Fibroblast of the aortic adventitia (primary cell): ENCODE measurements around the gene FGF12. TPM values are rescaled to one million over a fixed set of nuclear protein-coding genes. Genes with fewer than 3 reads are reported as not detected.

ENCODE experiments used
- DNase-seq: peaks from one replicate; pipeline ENCODE4 v3.0.0-alpha.2; 2010; ENCODE audit warnings: low read depth
- H3K4me3 ChIP-seq: 2 replicates; pipeline ENCODE4 v1.5.1; 2011; ENCODE audit warnings: low read depth, mild to moderate bottlenecking, control low read depth, low read length, moderate library complexity
- CTCF ChIP-seq: IDR thresholded peaks from 2 replicates; pipeline ENCODE4 v1.5.1; 2011; ENCODE audit warnings: mild to moderate bottlenecking, low read length, control low read depth, inconsistent platforms; ENCODE audit not compliant: insufficient read depth
- total RNA-seq: library from RNA; depleted of rRNA; stranded (reverse); fragments of >200 nt; gene quantifications from 2 replicates; pipeline ENCODE4 v1.2.3, GENCODE V29; 2012; ENCODE audit warnings: low replicate concordance

The FGF12 gene
- total RNA-seq, 1 donor, result 0.36 TPM

DNA sequence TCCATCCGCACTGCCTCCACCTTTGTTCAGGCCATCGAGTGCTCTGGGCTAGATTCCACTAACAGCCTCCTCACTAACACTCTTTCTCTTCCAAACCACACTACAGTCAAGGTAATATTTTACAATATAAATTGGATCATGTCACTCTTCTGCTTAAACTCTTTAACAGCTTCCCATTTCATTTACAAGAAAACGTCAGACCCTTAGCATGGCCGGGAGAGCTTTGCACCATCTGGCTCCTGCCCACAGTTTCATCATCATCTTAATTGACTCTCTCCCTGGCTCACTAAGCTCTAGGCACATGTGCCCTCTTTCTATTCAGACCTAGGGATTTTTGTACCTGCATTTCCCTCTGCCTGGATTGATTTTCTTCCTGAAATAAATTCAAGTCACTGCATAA lies 354.7 kb downstream of the FGF12 start:
- H3K4me3 ChIP-seq, result no peak overlapping the region
- TF ChIP-seq CTCF, result no peak
- no peak for DNase-seq

GRCh38 chr3:192371870-192372400 lies 355.4 kb downstream of the FGF12 start:
- no peak for TF ChIP-seq CTCF
- H3K4me3 ChIP-seq, result no peak overlapping the region
- no peak for DNase-seq

DNA sequence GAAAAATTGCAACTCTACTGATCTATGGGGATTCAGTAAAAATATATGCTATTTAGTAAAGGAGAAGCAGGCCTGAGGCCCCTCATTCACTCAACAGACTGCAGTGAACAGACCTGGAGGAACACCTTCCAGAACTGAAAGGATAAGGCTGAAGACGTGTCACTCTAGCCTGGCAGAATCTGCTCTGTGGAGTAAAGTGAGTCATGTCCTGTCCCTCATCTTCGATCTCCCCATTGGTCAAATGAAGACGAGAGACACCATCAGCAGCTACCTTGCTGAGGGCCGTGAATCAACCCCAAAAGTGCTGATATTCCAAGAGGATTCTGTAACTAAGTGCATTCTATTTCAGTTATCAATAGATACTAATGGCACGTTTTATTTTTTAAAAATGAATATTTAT lies 359.7 kb downstream of the FGF12 start:
- no peak overlapping the region for H3K4me3 ChIP-seq
- no peak for DNase-seq
- TF ChIP-seq CTCF, result no peak

- no peak overlapping the region for H3K4me3 ChIP-seq
- no peak for TF ChIP-seq CTCF
- DNase-seq, result no peak
These were observed 360.4 kb downstream of the FGF12 start for GRCh38 chr3:192366916-192367315.

GRCh38 chr3:192365571-192365970 lies 361.8 kb downstream of the FGF12 start:
- DNase-seq, result no peak
- no peak overlapping the region for H3K4me3 ChIP-seq
- no peak for TF ChIP-seq CTCF

- DNase-seq, result no peak
- TF ChIP-seq CTCF, result no peak
- H3K4me3 ChIP-seq, result no peak overlapping the region
These were observed 363.0 kb downstream of the FGF12 start for GRCh38 chr3:192364316-192364715.

DNA sequence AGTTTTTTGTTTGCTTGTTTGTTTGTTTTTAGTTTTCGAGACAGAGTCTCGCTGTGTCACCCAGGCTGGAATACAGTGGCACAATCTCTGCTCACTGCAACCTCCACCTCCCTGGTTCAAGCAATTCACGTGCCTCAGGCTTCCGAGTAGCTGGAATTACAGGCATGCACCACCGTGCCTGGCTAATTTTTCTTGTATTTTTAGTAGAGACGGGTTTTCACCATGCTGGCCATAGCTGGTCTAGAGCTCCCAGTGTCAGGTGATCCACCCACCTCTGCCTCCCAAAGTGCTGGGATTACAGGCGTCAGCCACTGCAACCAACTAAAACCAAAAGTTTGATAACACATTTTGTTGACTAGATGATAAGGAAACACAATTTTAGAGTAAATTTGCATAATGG lies 372.7 kb downstream of the FGF12 start:
- no peak for TF ChIP-seq CTCF
- DNase-seq, result no peak
- no peak overlapping the region for H3K4me3 ChIP-seq
